KBM-7 (cell line): ENCODE data around the gene PLEKHA7.
"Not testable (repeated sequence)": the region's sequence is repeated elsewhere in the genome, so short reads cannot be mapped to it uniquely, and the experiment has no call there.

Experiments
- DNase-seq: peaks from one replicate; pipeline ENCODE4 v3.0.0-alpha.2; 2015
- in situ Hi-C: fragments of 300-500 bp; cut with MboI; formaldehyde crosslinking; loops from 2 replicates; pipeline ENCODE4 v1.14.3; 2020; ENCODE audit warnings: low sequenced_read_pairs, low pct_unique_long_range_greater_than_20kb, mixed read lengths

The PLEKHA7 gene

GRCh38 chr11:17012179-17012578 is 2.0 kb downstream of the PLEKHA7 start:
- in situ Hi-C loops = no loop called here
- no peak for DNase-seq

- in situ Hi-C loops = no loop called here
- DNase-seq = no peak
Observed at GRCh38 chr11:17010851-17011420, 3.3 kb downstream of the PLEKHA7 start.

- DNase-seq = no peak
- in situ Hi-C loops = no loop called here
Observed at GRCh38 chr11:17008099-17008498, 6.1 kb downstream of the PLEKHA7 start.

- in situ Hi-C loops = no loop called here
- no peak for DNase-seq
Observed at GRCh38 chr11:17005646-17006045, 8.6 kb downstream of the PLEKHA7 start.

- in situ Hi-C loops = no loop called here
- DNase-seq = no peak
Observed at GRCh38 chr11:17004486-17005148, 9.6 kb downstream of the PLEKHA7 start.

GRCh38 chr11:17003426-17003825 is 10.8 kb downstream of the PLEKHA7 start:
- in situ Hi-C loops = no loop called here
- no peak for DNase-seq

- no peak for DNase-seq
Observed at GRCh38 chr11:17002543-17002942, 11.7 kb downstream of the PLEKHA7 start.

GRCh38 chr11:17001806-17002205 is 12.4 kb downstream of the PLEKHA7 start:
- in situ Hi-C loops = no loop called here
- no peak for DNase-seq

More at GRCh38 chr11:17002543-17002942, 11.7 kb downstream of the PLEKHA7 start:
- in situ Hi-C loops = no loop called here

- in situ Hi-C loops = no loop called here
- no peak for DNase-seq
Observed at GRCh38 chr11:17000987-17001386, 13.2 kb downstream of the PLEKHA7 start.

GRCh38 chr11:17000253-17000652 is 14.0 kb downstream of the PLEKHA7 start:
- DNase-seq, in situ Hi-C loops: not testable (repeated sequence)

GRCh38 chr11:16999116-16999515 is 15.1 kb downstream of the PLEKHA7 start:
- in situ Hi-C loops = no loop called here
- no peak for DNase-seq

GRCh38 chr11:16997624-16998023 is 16.6 kb downstream of the PLEKHA7 start:
- DNase-seq = no peak
- in situ Hi-C loops = no loop called here

GRCh38 chr11:16993495-16993894 is 20.7 kb downstream of the PLEKHA7 start:
- in situ Hi-C loops = no loop called here

GRCh38 chr11:16992846-16993245 is 21.4 kb downstream of the PLEKHA7 start:
- DNase-seq = no peak
- in situ Hi-C loops = no loop called here

More at GRCh38 chr11:16993495-16993894, 20.7 kb downstream of the PLEKHA7 start:
- no peak for DNase-seq

- in situ Hi-C loops = no loop called here
- no peak for DNase-seq
Observed at GRCh38 chr11:16989554-16989953, 24.7 kb downstream of the PLEKHA7 start.

GRCh38 chr11:16987205-16987568 is 27.0 kb downstream of the PLEKHA7 start:
- no peak for DNase-seq
- in situ Hi-C loops = no loop called here

- in situ Hi-C loops = no loop called here
- peak; percentile 33 for DNase-seq
Observed at GRCh38 chr11:16986434-16987204, 27.6 kb downstream of the PLEKHA7 start.

- no peak for DNase-seq
- in situ Hi-C loops = no loop called here
Observed at GRCh38 chr11:16985297-16985696, 28.9 kb downstream of the PLEKHA7 start.

GRCh38 chr11:16984229-16984628 is 30.0 kb downstream of the PLEKHA7 start:
- no peak for DNase-seq
- in situ Hi-C loops = no loop called here

GRCh38 chr11:16982809-16983208 is 31.4 kb downstream of the PLEKHA7 start:
- in situ Hi-C loops = no loop called here
- no peak for DNase-seq
